GM19463 (cell line): ENCODE data around the gene TTYH3.

Experiments used
- ATAC-seq: cut with Tn5 transposase; IDR thresholded peaks from one replicate; pipeline ENCODE4 v1.9.1; 2021; ENCODE audit warnings: mild to moderate bottlenecking, moderate library complexity; ENCODE audit not compliant: unreplicated experiment

Gene TTYH3

GRCh38 chr7:2614631-2615330 is 17.0 kb upstream of the TTYH3 start:
- ATAC-seq, result no peak

- no peak for ATAC-seq
Observed at GRCh38 chr7:2616387-2617324, 15.1 kb upstream of the TTYH3 start.

GRCh38 chr7:2617325-2617905 is 14.4 kb upstream of the TTYH3 start:
- no peak for ATAC-seq

- ATAC-seq, result no peak
Observed at GRCh38 chr7:2619116-2619515, 12.7 kb upstream of the TTYH3 start.

- ATAC-seq, result no peak
Observed at GRCh38 chr7:2621061-2621828, 10.5 kb upstream of the TTYH3 start.

GRCh38 chr7:2621948-2622640 is 9.7 kb upstream of the TTYH3 start:
- ATAC-seq, result no peak

GRCh38 chr7:2622869-2623697 is 8.7 kb upstream of the TTYH3 start:
- no peak for ATAC-seq

GRCh38 chr7:2623698-2624014 is 8.1 kb upstream of the TTYH3 start:
- no peak for ATAC-seq

- no peak for ATAC-seq
Observed at GRCh38 chr7:2624293-2624886, 7.4 kb upstream of the TTYH3 start.

GRCh38 chr7:2626498-2627117 is 5.2 kb upstream of the TTYH3 start:
- no peak for ATAC-seq

GRCh38 chr7:2627258-2628129 is 4.3 kb upstream of the TTYH3 start:
- no peak for ATAC-seq

GRCh38 chr7:2628130-2628482 is 3.7 kb upstream of the TTYH3 start:
- ATAC-seq, result no peak

- no peak for ATAC-seq
Observed at GRCh38 chr7:2628891-2629290, 2.9 kb upstream of the TTYH3 start.

- no peak for ATAC-seq
Observed at GRCh38 chr7:2629746-2630681, 1.8 kb upstream of the TTYH3 start.

- ATAC-seq, result peak; percentile 27
Observed at GRCh38 chr7:2632733-2633537, 1.1 kb downstream of the TTYH3 start.
